ENCODE measurements around the gene PCBP3.

PCBP3 gene

GRCh38 chr21:45741691-45742090 is 98.2 kb downstream of the PCBP3 start:
- no peak for FAIRE-seq
- no peak for DNase-seq (ENCODE audit: extremely low spot score, insufficient read length, low read depth)

GRCh38 chr21:45742247-45742646 is 98.7 kb downstream of the PCBP3 start:
- no peak for DNase-seq (ENCODE audit: extremely low spot score, insufficient read length, low read depth)
- FAIRE-seq, result no peak

GRCh38 chr21:45745256-45745655 is 101.7 kb downstream of the PCBP3 start:
- no peak for DNase-seq (ENCODE audit: extremely low spot score, insufficient read length, low read depth)
- no peak for FAIRE-seq

- FAIRE-seq (no peak), DNase-seq (ENCODE audit: extremely low spot score, insufficient read length, low read depth) (no peak)
Observed at GRCh38 chr21:45747233-45747766, 103.8 kb downstream of the PCBP3 start.

- no peak for DNase-seq (ENCODE audit: extremely low spot score, insufficient read length, low read depth)
Observed at GRCh38 chr21:45747802-45748445, 104.4 kb downstream of the PCBP3 start.

GRCh38 chr21:45748593-45748992 is 105.1 kb downstream of the PCBP3 start:
- no peak for DNase-seq (ENCODE audit: extremely low spot score, insufficient read length, low read depth)

More at GRCh38 chr21:45747802-45748445, 104.4 kb downstream of the PCBP3 start:
- FAIRE-seq, result no peak

GRCh38 chr21:45749974-45750373 is 106.4 kb downstream of the PCBP3 start:
- DNase-seq (ENCODE audit: extremely low spot score, insufficient read length, low read depth) (no peak), FAIRE-seq (no peak)

More at GRCh38 chr21:45748593-45748992, 105.1 kb downstream of the PCBP3 start:
- FAIRE-seq, result no peak

- FAIRE-seq (no peak), DNase-seq (ENCODE audit: extremely low spot score, insufficient read length, low read depth) (no peak)
Observed at GRCh38 chr21:45750936-45751335, 107.4 kb downstream of the PCBP3 start.

GRCh38 chr21:45753445-45753844 is 109.9 kb downstream of the PCBP3 start:
- FAIRE-seq (no peak), DNase-seq (ENCODE audit: extremely low spot score, insufficient read length, low read depth) (no peak)

GRCh38 chr21:45756029-45756428 is 112.5 kb downstream of the PCBP3 start:
- FAIRE-seq, result no peak
- no peak for DNase-seq (ENCODE audit: extremely low spot score, insufficient read length, low read depth)

GRCh38 chr21:45756669-45757068 is 113.1 kb downstream of the PCBP3 start:
- DNase-seq (ENCODE audit: extremely low spot score, insufficient read length, low read depth), result no peak
- no peak for FAIRE-seq

- FAIRE-seq (no peak), DNase-seq (ENCODE audit: extremely low spot score, insufficient read length, low read depth) (no peak)
Observed at GRCh38 chr21:45761704-45762103, 118.2 kb downstream of the PCBP3 start.

- FAIRE-seq (no peak), DNase-seq (ENCODE audit: extremely low spot score, insufficient read length, low read depth) (no peak)
Observed at GRCh38 chr21:45763074-45763473, 119.5 kb downstream of the PCBP3 start.

GRCh38 chr21:45763506-45763905 is 120.0 kb downstream of the PCBP3 start:
- FAIRE-seq (no peak), DNase-seq (ENCODE audit: extremely low spot score, insufficient read length, low read depth) (no peak)

- FAIRE-seq (no peak), DNase-seq (ENCODE audit: extremely low spot score, insufficient read length, low read depth) (no peak)
Observed at GRCh38 chr21:45764792-45765191, 121.3 kb downstream of the PCBP3 start.

GRCh38 chr21:45765375-45765774 is 121.8 kb downstream of the PCBP3 start:
- FAIRE-seq (no peak), DNase-seq (ENCODE audit: extremely low spot score, insufficient read length, low read depth) (no peak)

GRCh38 chr21:45766055-45766454 is 122.5 kb downstream of the PCBP3 start:
- DNase-seq (ENCODE audit: extremely low spot score, insufficient read length, low read depth), result no peak
- no peak for FAIRE-seq

- no peak for FAIRE-seq
- no peak for DNase-seq (ENCODE audit: extremely low spot score, insufficient read length, low read depth)
Observed at GRCh38 chr21:45766501-45766900, 123.0 kb downstream of the PCBP3 start.

GRCh38 chr21:45767071-45768006 is 123.8 kb downstream of the PCBP3 start:
- no peak for DNase-seq (ENCODE audit: extremely low spot score, insufficient read length, low read depth)
- no peak for FAIRE-seq

- DNase-seq (ENCODE audit: extremely low spot score, insufficient read length, low read depth) (no peak), FAIRE-seq (no peak)
Observed at GRCh38 chr21:45768011-45768739, 124.7 kb downstream of the PCBP3 start.

- FAIRE-seq (no peak), DNase-seq (ENCODE audit: extremely low spot score, insufficient read length, low read depth) (no peak)
Observed at GRCh38 chr21:45768740-45769048, 125.2 kb downstream of the PCBP3 start.

Measured in GM18507 (cell line).